Coronary artery (tissue), 2 donors: ENCODE data around the gene CDH13.

Source experiments
- DNase-seq: peaks from one replicate; pipeline ENCODE4 v3.0.0-alpha.2; 2017; ENCODE audit warnings: low spot score
- H3K27ac ChIP-seq, 2 donors: fragments of 200-600 bp; sonication (generic); one replicate each; pipeline ENCODE4 v1.5.1; 2016 to 2019
- H3K4me3 ChIP-seq: fragments of 200-600 bp; sonication (generic); 2 replicates; pipeline ENCODE4 v1.5.1; 2016; ENCODE audit warnings: mild to moderate bottlenecking, moderate library complexity
- TF ChIP-seq, protein P1 (sequence below): fragments of 200-600 bp; sonication (generic); IDR thresholded peaks from one replicate; pipeline ENCODE4 v1.5.1; 2019; ENCODE audit warnings: antibody characterized with exemption

Gene CDH13

DNA sequence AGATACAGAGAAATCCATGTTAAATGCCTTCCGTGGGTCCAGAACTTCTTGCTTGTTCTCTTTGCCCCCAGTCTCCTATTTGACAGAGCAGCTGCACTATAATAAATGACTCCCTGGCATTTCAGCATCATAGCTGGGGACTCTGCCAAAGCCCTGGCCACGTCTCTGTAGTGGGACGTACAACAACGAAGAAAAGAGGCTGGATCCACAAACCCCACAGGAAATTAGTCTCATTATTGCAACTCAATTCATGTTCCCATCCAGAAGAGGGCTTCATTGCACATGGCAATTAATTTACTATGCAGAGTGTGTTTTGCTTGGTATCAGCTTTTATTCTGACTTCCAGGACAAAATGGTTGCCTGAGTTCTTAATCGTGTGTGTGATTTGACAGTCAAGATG lies 121.3 kb downstream of the CDH13 start:
- TF ChIP-seq, protein P1, sequence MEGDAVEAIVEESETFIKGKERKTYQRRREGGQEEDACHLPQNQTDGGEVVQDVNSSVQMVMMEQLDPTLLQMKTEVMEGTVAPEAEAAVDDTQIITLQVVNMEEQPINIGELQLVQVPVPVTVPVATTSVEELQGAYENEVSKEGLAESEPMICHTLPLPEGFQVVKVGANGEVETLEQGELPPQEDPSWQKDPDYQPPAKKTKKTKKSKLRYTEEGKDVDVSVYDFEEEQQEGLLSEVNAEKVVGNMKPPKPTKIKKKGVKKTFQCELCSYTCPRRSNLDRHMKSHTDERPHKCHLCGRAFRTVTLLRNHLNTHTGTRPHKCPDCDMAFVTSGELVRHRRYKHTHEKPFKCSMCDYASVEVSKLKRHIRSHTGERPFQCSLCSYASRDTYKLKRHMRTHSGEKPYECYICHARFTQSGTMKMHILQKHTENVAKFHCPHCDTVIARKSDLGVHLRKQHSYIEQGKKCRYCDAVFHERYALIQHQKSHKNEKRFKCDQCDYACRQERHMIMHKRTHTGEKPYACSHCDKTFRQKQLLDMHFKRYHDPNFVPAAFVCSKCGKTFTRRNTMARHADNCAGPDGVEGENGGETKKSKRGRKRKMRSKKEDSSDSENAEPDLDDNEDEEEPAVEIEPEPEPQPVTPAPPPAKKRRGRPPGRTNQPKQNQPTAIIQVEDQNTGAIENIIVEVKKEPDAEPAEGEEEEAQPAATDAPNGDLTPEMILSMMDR, result no peak

DNA sequence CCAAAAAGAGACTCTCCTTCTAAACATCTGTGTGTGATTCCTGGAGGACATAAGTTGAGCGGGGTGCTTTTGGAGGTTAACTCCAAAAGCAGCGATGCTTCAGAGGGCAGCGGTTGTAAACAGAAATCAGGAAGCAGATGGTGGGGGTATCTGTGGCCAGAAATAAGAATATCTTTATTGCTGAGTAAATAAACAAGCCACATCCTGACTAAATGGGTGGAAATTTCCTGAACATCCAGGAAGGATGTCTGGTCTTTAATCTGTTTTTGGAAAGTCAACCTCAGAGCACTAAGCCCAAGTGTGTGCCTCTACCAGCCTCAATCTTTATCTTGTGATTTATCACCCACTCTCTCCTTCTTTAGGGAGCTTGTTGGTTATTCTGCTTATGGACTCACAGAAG lies 123.3 kb downstream of the CDH13 start:
- H3K4me3 ChIP-seq, result no peak overlapping the region
- no peak for DNase-seq

More for the DNA sequence above, 121.3 kb downstream of the CDH13 start:
- Histone ChIP-seq H3K4me3 (no peak overlapping the region), H3K27ac (no peak overlapping the region)
- no peak for DNase-seq

DNA sequence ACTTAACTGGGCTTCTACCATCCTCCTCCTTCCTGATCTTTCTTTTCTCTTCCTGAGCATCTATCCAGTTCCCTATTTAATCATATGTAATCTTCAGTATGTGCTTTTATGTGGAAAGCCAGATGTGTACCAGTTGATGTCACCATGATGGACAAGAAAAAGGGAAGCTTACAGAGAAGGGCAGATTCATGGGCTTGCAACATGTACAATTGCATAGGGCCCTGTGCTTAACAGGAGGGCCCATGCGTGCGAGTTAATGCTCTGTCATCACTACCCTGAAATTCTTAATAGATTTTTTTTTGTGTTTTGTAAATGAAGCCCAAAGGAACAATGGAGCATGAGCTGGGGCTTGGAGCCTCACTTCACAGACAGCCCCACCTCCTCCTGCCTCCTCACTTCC lies 124.3 kb downstream of the CDH13 start:
- H3K4me3 ChIP-seq, result no peak overlapping the region
- no peak overlapping the region for H3K27ac ChIP-seq
- DNase-seq, result no peak
- TF ChIP-seq, protein P1, result no peak

More for the DNA sequence above, 123.3 kb downstream of the CDH13 start:
- no peak overlapping the region for H3K27ac ChIP-seq
- TF ChIP-seq, protein P1, result no peak

DNA sequence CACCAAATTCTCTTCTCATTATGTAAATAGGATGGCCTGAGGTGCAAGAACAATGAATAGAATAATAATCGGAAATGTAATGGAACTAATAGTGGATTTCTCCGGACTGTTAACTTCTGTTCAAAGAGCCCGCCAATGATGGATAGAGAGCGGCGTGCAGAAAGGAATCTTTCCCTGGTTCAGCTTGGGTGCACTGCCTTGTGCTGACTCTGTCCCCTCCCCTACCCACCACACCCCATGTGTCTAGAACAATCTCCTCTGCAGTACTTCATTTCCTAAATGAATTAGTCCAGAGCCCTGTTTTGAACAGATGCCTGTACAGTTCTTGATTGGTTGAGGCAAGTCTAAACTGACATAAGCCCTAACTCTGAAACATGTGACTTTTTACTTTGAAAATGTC lies 125.4 kb downstream of the CDH13 start:
- TF ChIP-seq, protein P1, result no peak
- Histone ChIP-seq H3K4me3 (no peak overlapping the region), H3K27ac (no peak overlapping the region)
- DNase-seq, result no peak

DNA sequence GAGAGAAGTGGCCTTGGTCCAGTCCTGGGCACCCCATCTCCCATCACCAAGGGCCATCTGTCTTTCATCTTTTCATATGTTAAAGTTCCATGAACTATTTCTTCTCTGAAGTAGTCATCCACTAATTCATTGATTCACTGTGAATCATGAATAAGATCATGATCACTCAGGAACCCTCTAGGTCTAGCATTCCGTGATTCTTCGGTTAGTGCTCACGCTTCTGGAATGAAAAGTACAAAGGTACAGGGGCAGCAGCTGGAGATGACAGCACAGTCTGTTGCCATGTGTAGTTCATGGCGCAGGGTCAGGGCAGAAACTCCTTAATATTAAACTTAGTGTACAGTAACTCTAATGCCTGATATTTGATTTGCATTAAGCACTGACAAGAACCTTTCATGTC lies 127.1 kb downstream of the CDH13 start:
- TF ChIP-seq, protein P1, result no peak
- DNase-seq, result no peak
- H3K27ac ChIP-seq, result no peak overlapping the region
- H3K4me3 ChIP-seq, result no peak overlapping the region

DNA sequence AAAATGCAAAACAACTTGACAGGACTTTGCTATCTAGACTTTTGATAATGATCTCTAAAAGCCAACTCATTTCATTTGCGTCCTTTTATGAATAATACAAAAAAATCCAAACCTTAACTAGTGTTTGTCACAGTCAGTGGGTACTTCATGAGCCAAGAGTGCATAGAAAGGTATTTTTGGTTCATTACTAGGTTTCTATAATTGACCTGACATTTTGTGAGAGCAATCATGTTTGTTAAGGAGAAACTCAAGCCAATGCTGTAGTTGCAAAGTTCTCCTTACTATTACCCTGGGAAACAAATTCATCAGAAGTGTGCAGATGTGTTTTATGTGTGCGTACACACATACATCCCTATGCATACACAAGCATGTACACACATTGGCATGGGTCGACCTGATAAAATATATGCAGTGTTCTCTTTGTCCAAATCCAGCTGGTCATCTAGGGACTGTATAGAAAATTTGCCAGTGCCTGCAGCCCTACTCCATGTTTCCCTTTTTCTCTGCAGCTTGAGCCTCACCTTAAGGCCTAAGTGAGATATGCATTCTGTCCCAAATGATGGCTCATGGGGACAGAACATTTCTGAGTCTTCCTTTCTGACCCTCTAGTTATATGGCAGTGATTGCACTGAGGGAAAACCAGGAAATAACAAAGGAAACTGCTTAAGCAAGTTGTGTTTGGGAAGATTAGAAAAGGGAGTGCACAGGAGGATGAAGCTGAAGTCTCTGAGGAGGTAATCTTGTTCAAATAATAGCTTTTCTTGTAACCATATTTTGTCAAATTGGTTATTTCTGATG lies 128.1 kb downstream of the CDH13 start:
- DNase-seq, result no peak
- TF ChIP-seq, protein P1, result no peak
- Histone ChIP-seq H3K27ac (no peak overlapping the region), H3K4me3 (no peak overlapping the region)
